ENCODE data around the gene FAM161A.

FAM161A gene

DNA sequence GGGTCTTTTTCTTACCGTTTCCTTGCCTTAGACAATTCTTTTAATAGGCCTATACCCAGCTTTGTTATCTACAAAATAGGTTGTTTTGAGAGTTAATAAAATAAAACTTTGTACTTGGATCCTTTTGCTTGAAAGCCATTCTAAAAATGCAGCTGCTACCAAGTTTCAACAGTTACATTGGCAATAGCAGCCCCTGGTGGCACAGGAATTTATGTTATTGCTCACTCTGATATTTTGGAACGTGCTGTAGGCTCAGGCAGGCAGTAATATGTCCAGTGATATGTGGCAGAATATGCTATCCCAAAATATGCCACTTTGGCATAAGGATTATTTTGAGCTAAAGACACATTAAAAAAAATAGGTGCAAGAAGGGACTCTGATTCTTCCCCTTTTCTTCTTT, 45.0 kb upstream of the FAM161A start (continued):
- TF ChIP-seq ZNF660 (tag by site-specific recombination; IDR thresholded peaks at IDR 0.05) (no peak), EGR2 (tag by site-specific recombination; IDR thresholded peaks at IDR 0.05; ENCODE audit: low read depth) (no peak), ZNF292 (tag by site-specific recombination; IDR thresholded peaks at IDR 0.05; ENCODE audit: borderline replicate concordance, low read depth) (no peak), GLI4 (tag by site-specific recombination; IDR thresholded peaks at IDR 0.05) (no peak), ZNF510 (tag by site-specific recombination; IDR thresholded peaks at IDR 0.05; ENCODE audit: insufficient replicate concordance) (no peak), ZNF654 (tag by site-specific recombination; IDR thresholded peaks at IDR 0.05; ENCODE audit: low read depth) (peak; percentile 56)

DNA sequence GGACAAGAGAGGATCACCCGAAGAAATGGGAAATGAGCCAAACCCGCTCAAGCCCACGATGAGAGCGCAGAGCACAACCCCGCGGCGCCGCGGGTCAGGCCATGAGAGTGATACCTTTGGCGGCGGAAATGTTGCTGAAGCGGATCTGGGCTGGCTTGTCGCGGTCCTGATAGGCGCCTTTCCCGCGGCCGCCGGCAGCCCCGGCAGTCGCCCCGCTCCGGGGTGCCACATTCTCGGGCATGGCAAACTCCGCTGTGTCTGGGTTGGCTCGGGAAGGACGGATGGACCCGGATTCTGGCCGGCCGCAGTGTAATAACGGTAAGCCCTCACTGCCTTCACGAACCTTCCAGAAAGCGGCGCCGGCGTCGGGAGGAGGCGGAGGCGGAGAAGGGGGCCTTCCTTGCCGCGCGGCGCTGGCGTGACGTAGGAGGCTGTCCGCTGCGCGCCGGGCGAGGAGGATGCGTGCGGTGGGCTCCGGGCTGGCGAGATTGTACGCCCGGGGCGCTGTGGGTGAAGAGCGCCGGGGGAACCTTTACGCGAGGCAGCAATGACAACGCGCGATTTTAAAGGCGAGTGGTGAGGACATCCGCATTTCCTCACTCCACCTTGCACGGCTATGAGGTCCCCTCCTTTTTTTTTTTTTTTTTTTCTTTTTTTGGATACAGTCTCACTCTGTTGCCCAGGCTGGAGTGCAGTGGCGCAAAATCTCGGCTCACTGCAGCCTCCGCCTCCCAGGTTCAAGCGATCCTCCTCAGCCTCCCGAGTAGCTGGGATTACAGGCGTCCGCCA, 34.6 kb upstream of the FAM161A start, which contains the start of gene CCT4:
Gene CCT4, minus strand, starts transcription at position 390 of the 789 bp plus-strand sequence. Its CDS starts 149 bp downstream, at position 241.
- Histone ChIP-seq H3K27ac (ENCODE audit: extremely low read depth, low read depth, low read length) (peak within 1 kb of the TSS; percentile 99), H3K4me3 (ENCODE audit: low read depth, low read length) (peak within 1 kb of the TSS; percentile 93), H3K9me3 (ENCODE audit: control insufficient read depth, insufficient read depth, low read depth, low read length) (no peaks in the 10 kb centered on the region), H3K4me1 (ENCODE audit: control insufficient read depth, insufficient read depth, low read length) (no peaks in the 10 kb centered on the region), H3K36me3 (ENCODE audit: control insufficient read depth in 2 of 2, insufficient read depth in 1 of 2, low read length in 2 of 2) (peaks cover 30 to 36% of the 10 kb centered on the region in 2 experiments)
- ChIA-PET CTCF (no interaction called here), POLR2A (interaction anchor here (0.7 kb wide), 2 partner anchors 17 to 52 kb away, joined by 3 to 7 read pairs; partner anchors contain the start of gene COMMD1)
- TF ChIP-seq ZNF335 (tag by site-specific recombination; conservative IDR thresholded peaks at IDR 0.05) (peak; percentile 100), GLI4 (tag by site-specific recombination; IDR thresholded peaks at IDR 0.05) (peak; percentile 23; the same call in 1 of the 2 replicates), ZBTB20 (tag by site-specific recombination; IDR thresholded peaks at IDR 0.05) (peak; percentile 19; the same call in 1 of the 2 replicates), ZNF449 (tag by site-specific recombination; IDR thresholded peaks at IDR 0.05) (peak; percentile 95), ZBTB26 (tag by site-specific recombination; optimal IDR thresholded peaks at IDR 0.05) (peak; percentile 57), ZNF585B (tag by site-specific recombination; IDR thresholded peaks at IDR 0.05) (no peak; the same call in 1 of the 2 replicates), GLIS1 (tag by site-specific recombination; IDR thresholded peaks at IDR 0.05) (0 out of 2 replicates have a peak, but pooled peaks have one; percentile 12), REST (tag by site-specific recombination; IDR thresholded peaks at IDR 0.05) (no peak), SP2 (tag by site-specific recombination; IDR thresholded peaks at IDR 0.05) (peak; percentile 50), ZNF48 (tag by site-specific recombination; IDR thresholded peaks at IDR 0.05) (no peak), ZNF513 (tag by site-specific recombination; IDR thresholded peaks at IDR 0.05) (no peak), IKZF3 (tag by site-specific recombination; IDR thresholded peaks at IDR 0.05) (no peak), ZNF391 (tag by site-specific recombination; IDR thresholded peaks at IDR 0.05; ENCODE audit: borderline replicate concordance, low read depth) (peak; percentile 25; the same call in 1 of the 2 replicates), KLF1 (tag by site-specific recombination; IDR thresholded peaks at IDR 0.05) (no peak), GLIS2 (tag by site-specific recombination; IDR thresholded peaks at IDR 0.05) (peak; percentile 22; the same call in 1 of the 2 replicates), ZBTB6 (tag by site-specific recombination; IDR thresholded peaks at IDR 0.05) (no peak), ZNF777 (tag by site-specific recombination; IDR thresholded peaks at IDR 0.05; ENCODE audit: borderline replicate concordance) (peak; percentile 72)
- TF ChIP-seq, protein P1, sequence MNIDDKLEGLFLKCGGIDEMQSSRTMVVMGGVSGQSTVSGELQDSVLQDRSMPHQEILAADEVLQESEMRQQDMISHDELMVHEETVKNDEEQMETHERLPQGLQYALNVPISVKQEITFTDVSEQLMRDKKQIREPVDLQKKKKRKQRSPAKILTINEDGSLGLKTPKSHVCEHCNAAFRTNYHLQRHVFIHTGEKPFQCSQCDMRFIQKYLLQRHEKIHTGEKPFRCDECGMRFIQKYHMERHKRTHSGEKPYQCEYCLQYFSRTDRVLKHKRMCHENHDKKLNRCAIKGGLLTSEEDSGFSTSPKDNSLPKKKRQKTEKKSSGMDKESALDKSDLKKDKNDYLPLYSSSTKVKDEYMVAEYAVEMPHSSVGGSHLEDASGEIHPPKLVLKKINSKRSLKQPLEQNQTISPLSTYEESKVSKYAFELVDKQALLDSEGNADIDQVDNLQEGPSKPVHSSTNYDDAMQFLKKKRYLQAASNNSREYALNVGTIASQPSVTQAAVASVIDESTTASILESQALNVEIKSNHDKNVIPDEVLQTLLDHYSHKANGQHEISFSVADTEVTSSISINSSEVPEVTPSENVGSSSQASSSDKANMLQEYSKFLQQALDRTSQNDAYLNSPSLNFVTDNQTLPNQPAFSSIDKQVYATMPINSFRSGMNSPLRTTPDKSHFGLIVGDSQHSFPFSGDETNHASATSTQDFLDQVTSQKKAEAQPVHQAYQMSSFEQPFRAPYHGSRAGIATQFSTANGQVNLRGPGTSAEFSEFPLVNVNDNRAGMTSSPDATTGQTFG (tag by site-specific recombination; IDR thresholded peaks at IDR 0.05; ENCODE audit: borderline replicate concordance): no peak

Data from HEK293 (cell line).